Activated naive CD8-positive, alpha-beta T cell treated with anti-CD3 and anti-CD28 coated beads, Interleukin-2, amount 10 ng/mL, durations not matched to agents 7 days and 5 days (primary cell): ENCODE results near the gene SERINC3. TPM values are rescaled to one million over a fixed set of nuclear protein-coding genes. Genes with fewer than 3 reads are reported as not detected.

Experiments
- ATAC-seq: fragments of 150-1000 bp; cut with Tn5 transposase; one replicate; pipeline ENCODE4 v1.10.0; 2021; ENCODE audit warnings: low read depth, moderate library complexity
- POLR2A ChIA-PET: fragments of 350-600 bp; sonication (Branson Sonifier 250); formaldehyde crosslinking; loops from one replicate; lab custom pipeline; 2021; ENCODE audit warnings: antibody characterized with exemption; lab: Charles Lee
- DNase-seq: peaks from one replicate; pipeline ENCODE4 v3.0.0; 2021
- H3K27ac Mint-ChIP-seq: one replicate; pipeline ENCODE4 v1.8.0; 2022; ENCODE audit warnings: mild to moderate bottlenecking, mixed read lengths
- H3K27me3 Mint-ChIP-seq: one replicate; pipeline ENCODE4 v1.8.0; 2022; ENCODE audit warnings: mild to moderate bottlenecking, moderate library complexity, mixed read lengths
- H3K36me3 Mint-ChIP-seq: one replicate; pipeline ENCODE4 v1.8.0; 2021; ENCODE audit warnings: mild to moderate bottlenecking, mixed read lengths
- H3K4me1 Mint-ChIP-seq: one replicate; pipeline ENCODE4 v1.8.0; 2021; ENCODE audit warnings: mixed read lengths
- H3K4me3 Mint-ChIP-seq: one replicate; pipeline ENCODE4 v1.8.0; 2022; ENCODE audit warnings: mild to moderate bottlenecking, moderate library complexity, mixed read lengths
- H3K9me3 Mint-ChIP-seq: one replicate; pipeline ENCODE4 v1.8.0; 2021; ENCODE audit warnings: mixed read lengths
- total RNA-seq, 2 experiments: library from RNA; stranded (reverse); gene quantifications; one replicate each; pipeline ENCODE4 v1.2.3, GENCODE V29; 2021

Gene SERINC3
- total RNA-seq, 2 experiments from 2014 or later: 71.5 to 72.7 TPM

GRCh38 chr20:44461803-44462174, 60.1 kb downstream of the SERINC3 start:
- Mint-ChIP-seq H3K27me3 (peaks cover 2% of the 10 kb centered on the region), H3K36me3 (no peaks in the 10 kb centered on the region), H3K27ac (no peak overlapping the region), H3K4me1 (no peaks in the 10 kb centered on the region), H3K4me3 (no peak overlapping the region), H3K9me3 (no peaks in the 10 kb centered on the region)
- ATAC-seq (no peak), DNase-seq (no peak)
- POLR2A ChIA-PET: no interaction called here

DNA sequence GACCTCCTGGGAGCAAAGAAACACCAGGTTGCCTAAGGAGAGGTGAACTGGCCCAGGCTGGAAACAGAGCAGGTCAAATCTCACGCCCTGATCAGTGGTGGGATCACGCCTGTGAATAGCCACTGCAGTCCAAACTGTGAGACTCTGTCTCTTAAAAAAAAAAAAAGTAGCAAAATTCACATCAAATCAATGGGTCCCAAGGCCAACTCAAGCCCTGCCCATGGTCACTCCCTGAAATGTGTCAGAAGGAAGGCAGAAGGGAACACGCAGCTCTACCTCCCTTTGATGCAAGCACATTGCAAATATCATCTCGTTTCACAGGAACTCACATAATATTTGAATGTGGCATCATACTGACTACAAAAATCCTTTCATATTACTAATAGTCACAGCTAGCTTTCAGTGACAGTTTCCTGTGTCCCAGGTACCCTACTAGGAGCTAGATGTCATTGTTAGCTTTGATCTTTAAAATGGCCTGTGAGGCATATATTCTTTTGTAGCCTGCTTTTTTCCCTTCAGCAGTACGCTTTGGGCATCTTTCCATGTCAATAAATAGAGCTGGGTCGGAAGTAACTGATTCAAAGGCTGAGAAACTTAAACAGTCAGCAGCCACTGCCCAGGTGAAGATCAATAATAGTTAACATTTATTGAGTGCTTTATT, 60.6 kb downstream of the SERINC3 start:
- H3K9me3 Mint-ChIP-seq: no peaks in the 10 kb centered on the region
- no peak overlapping the region for H3K27ac Mint-ChIP-seq
- no peaks in the 10 kb centered on the region for H3K36me3 Mint-ChIP-seq
- POLR2A ChIA-PET: no interaction called here
- no peak for DNase-seq
- H3K4me3 Mint-ChIP-seq: no peak overlapping the region
- ATAC-seq: no peak
- peaks cover 2% of the 10 kb centered on the region for H3K27me3 Mint-ChIP-seq
- no peaks in the 10 kb centered on the region for H3K4me1 Mint-ChIP-seq

GRCh38 chr20:44460795-44461141, 61.1 kb downstream of the SERINC3 start:
- no peak for ATAC-seq
- no peak overlapping the region for H3K27ac Mint-ChIP-seq
- POLR2A ChIA-PET: no interaction called here

DNA sequence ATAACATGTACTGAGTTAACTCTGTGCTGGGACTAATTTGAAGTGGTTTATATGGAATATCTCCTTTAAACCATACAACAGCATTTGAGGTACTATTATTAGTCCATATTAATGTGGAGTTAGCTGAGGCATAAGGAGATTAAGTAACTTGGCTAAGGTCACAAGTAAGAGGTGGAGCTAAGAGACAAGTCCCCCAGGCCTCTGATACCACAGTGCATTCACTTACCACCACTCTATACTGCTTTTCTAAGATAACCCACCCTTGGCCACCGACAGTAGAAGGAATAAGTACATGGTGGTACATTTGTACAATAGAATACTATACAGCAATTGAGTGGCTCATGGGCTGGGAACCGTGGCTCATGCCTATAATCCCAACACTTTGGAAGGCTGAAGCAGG, 62.6 kb downstream of the SERINC3 start:
- no peak for DNase-seq
- no peaks in the 10 kb centered on the region for H3K4me1 Mint-ChIP-seq
- no peaks in the 10 kb centered on the region for H3K9me3 Mint-ChIP-seq
- H3K27ac Mint-ChIP-seq: no peak overlapping the region
- H3K27me3 Mint-ChIP-seq: peaks cover 2% of the 10 kb centered on the region
- no peaks in the 10 kb centered on the region for H3K36me3 Mint-ChIP-seq
- no peak overlapping the region for H3K4me3 Mint-ChIP-seq
- ATAC-seq: no peak
- POLR2A ChIA-PET: no interaction called here

More at GRCh38 chr20:44460795-44461141, 61.1 kb downstream of the SERINC3 start:
- Mint-ChIP-seq H3K4me3 (no peak overlapping the region), H3K36me3 (no peaks in the 10 kb centered on the region), H3K9me3 (no peaks in the 10 kb centered on the region), H3K4me1 (no peaks in the 10 kb centered on the region), H3K27me3 (peaks cover 2% of the 10 kb centered on the region)
- DNase-seq: no peak

DNA sequence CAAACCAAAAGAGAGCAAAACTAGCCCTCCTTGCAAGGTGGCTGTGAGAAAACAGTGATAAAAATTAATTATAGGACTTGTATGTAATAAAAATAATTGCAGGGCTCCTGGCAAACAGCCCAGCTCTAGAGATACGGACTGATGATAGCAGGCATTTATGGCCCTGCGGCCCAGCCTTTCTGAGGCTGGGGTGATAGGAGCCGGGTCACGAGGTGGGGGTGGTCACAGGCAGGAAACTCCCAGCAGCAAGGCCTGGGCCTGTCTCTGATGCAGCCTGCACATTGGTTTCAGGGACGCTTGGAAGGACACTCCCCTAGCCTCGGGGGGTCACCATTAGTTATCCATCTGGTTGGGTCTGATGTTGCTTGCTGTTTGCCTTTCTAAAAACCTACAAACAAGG, 64.9 kb downstream of the SERINC3 start:
- Mint-ChIP-seq H3K4me1 (no peaks in the 10 kb centered on the region), H3K9me3 (no peaks in the 10 kb centered on the region), H3K36me3 (no peaks in the 10 kb centered on the region), H3K27ac (no peak overlapping the region), H3K4me3 (no peak overlapping the region), H3K27me3 (peaks cover 2% of the 10 kb centered on the region)
- DNase-seq (no peak), ATAC-seq (no peak)
- POLR2A ChIA-PET: no interaction called here

DNA sequence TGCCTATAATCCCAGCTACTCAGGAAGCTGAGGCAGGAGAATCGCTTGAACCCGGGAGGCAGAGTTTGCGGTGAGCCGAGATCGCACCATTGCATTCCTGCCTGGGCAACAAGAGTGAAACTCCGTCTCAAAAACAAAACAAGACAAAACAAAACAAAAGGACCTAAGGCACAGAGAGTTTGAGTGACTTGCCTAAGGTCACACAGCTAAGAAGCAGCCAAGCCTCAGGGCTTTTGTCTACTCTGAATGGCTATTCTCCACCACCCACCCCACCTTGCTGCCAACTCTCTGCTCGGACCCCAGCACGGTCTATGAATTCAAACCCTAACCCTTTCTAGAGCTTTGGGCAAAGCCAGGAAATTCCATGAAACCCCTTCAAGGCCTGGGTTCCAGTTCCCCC, 65.3 kb downstream of the SERINC3 start:
- no peak for ATAC-seq
- POLR2A ChIA-PET: no interaction called here

GRCh38 chr20:44455126-44455525, 66.7 kb downstream of the SERINC3 start:
- ATAC-seq (no peak), DNase-seq (no peak)
- no peaks in the 10 kb centered on the region for H3K27me3 Mint-ChIP-seq
- H3K4me1 Mint-ChIP-seq: no peaks in the 10 kb centered on the region
- H3K27ac Mint-ChIP-seq: no peak overlapping the region
- H3K4me3 Mint-ChIP-seq: no peak overlapping the region
- no peaks in the 10 kb centered on the region for H3K36me3 Mint-ChIP-seq
- H3K9me3 Mint-ChIP-seq: no peaks in the 10 kb centered on the region
- POLR2A ChIA-PET: no interaction called here

More for the DNA sequence above, 65.3 kb downstream of the SERINC3 start:
- no peaks in the 10 kb centered on the region for H3K4me1 Mint-ChIP-seq
- no peaks in the 10 kb centered on the region for H3K9me3 Mint-ChIP-seq
- H3K27me3 Mint-ChIP-seq: peaks cover 2% of the 10 kb centered on the region
- no peak overlapping the region for H3K4me3 Mint-ChIP-seq
- H3K36me3 Mint-ChIP-seq: no peaks in the 10 kb centered on the region
- no peak overlapping the region for H3K27ac Mint-ChIP-seq
- no peak for DNase-seq

GRCh38 chr20:44454306-44454963, 67.4 kb downstream of the SERINC3 start:
- Mint-ChIP-seq H3K4me3 (no peak overlapping the region), H3K27me3 (no peaks in the 10 kb centered on the region), H3K36me3 (no peaks in the 10 kb centered on the region), H3K27ac (no peak overlapping the region), H3K4me1 (no peaks in the 10 kb centered on the region), H3K9me3 (no peaks in the 10 kb centered on the region)
- ATAC-seq: no peak
- POLR2A ChIA-PET: no interaction called here
- DNase-seq: no peak

GRCh38 chr20:44450903-44451450, 70.9 kb downstream of the SERINC3 start:
- POLR2A ChIA-PET: no interaction called here
- H3K4me1 Mint-ChIP-seq: no peaks in the 10 kb centered on the region
- ATAC-seq (no peak), DNase-seq (no peak)
- no peak overlapping the region for H3K27ac Mint-ChIP-seq
- H3K9me3 Mint-ChIP-seq: no peaks in the 10 kb centered on the region
- peaks cover 4% of the 10 kb centered on the region for H3K27me3 Mint-ChIP-seq
- no peaks in the 10 kb centered on the region for H3K36me3 Mint-ChIP-seq
- H3K4me3 Mint-ChIP-seq: no peak overlapping the region

- DNase-seq (no peak), ATAC-seq (no peak)
- Mint-ChIP-seq H3K9me3 (no peaks in the 10 kb centered on the region), H3K4me3 (no peak overlapping the region), H3K4me1 (no peaks in the 10 kb centered on the region), H3K27ac (no peak overlapping the region), H3K36me3 (no peaks in the 10 kb centered on the region), H3K27me3 (peaks cover 4% of the 10 kb centered on the region)
- POLR2A ChIA-PET: no interaction called here
These were observed 71.5 kb downstream of the SERINC3 start for GRCh38 chr20:44450281-44450889.

GRCh38 chr20:44449864-44450263, 72.0 kb downstream of the SERINC3 start:
- POLR2A ChIA-PET: no interaction called here
- Mint-ChIP-seq H3K4me1 (no peaks in the 10 kb centered on the region), H3K36me3 (no peaks in the 10 kb centered on the region), H3K27me3 (peaks cover 4% of the 10 kb centered on the region), H3K27ac (no peak overlapping the region), H3K4me3 (no peak overlapping the region), H3K9me3 (no peaks in the 10 kb centered on the region)
- DNase-seq (no peak), ATAC-seq (no peak)

DNA sequence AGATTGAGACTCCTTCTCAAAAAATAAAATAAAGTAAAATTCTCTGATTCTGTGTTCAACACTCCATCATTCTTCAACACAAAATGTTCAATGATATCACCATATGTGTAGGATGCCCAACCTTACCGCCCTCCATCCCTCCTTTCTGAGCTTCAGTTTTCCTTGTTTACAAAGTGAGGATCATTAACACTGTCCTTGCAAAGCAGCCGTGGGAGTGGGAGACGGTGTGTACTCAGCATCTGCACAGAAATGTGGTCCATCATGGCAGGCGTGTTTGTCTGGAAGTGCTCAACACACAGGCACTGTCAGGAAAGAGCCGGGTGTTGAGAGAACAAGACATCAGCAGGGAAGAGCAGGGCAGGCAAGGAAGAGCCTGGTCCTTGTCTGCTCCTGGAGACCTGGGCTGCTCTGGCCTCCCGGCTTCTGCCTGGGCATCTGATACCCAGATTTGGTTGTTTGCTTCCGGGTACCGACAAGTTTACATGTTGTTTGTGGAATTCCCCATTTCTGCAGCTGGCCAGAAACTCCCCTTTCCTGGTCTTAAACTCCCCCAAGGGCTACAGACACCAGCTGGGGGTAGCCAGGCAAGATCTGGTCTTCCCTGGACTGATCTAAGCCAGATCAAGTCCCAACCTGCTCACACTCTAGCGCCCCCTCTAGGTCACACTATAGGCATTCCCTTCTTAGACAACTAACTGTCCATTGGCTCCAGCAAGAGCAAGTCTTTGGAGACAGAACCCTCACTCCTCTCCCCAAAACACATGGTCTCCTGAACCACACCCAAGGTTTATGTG, 72.9 kb downstream of the SERINC3 start:
- Mint-ChIP-seq H3K4me3 (no peak overlapping the region), H3K9me3 (no peaks in the 10 kb centered on the region), H3K4me1 (no peaks in the 10 kb centered on the region), H3K27me3 (peaks cover 4% of the 10 kb centered on the region), H3K36me3 (no peaks in the 10 kb centered on the region), H3K27ac (no peak overlapping the region)
- DNase-seq: no peak
- POLR2A ChIA-PET: no interaction called here
- ATAC-seq: no peak

DNA sequence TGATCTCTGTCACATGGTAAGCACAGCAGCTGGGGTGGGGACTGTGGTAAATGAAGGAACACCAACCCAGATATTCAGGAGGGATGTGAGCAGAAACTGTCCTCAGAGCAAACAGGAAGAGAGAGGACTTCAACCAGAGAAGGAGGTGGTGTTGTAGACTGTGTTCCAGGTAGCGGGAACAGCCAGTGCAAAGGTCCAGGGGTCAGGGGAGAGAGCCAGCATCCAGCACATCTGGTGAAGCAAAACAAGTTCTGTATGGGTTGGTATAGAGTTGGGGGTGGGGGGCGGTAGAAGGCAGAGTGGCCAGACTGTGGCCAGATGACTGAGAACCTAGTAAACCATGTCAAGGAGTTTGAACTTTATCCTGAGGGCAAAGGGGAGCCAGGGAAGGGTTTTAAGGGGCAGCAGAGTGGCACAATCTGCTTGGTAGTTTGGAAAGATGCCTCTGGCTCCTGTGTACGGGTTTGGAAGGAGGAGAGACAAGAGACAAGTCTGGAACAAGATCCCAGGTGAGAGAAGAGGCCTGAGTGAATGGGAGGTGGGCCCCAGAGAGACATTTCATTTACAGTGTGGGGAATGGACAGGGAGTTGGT, 73.9 kb downstream of the SERINC3 start:
- peaks cover 4% of the 10 kb centered on the region for H3K27me3 Mint-ChIP-seq
- DNase-seq: no peak
- no peaks in the 10 kb centered on the region for H3K4me1 Mint-ChIP-seq
- no peaks in the 10 kb centered on the region for H3K36me3 Mint-ChIP-seq
- H3K27ac Mint-ChIP-seq: no peak overlapping the region
- no peaks in the 10 kb centered on the region for H3K9me3 Mint-ChIP-seq
- H3K4me3 Mint-ChIP-seq: no peak overlapping the region
- POLR2A ChIA-PET: no interaction called here
- ATAC-seq: no peak
